Measurements from ENCODE around the gene S100PBP. TPM values are rescaled to one million over a fixed set of nuclear protein-coding genes. Genes with fewer than 3 reads are reported as not detected.
A peak's percentile ranks its signal among the peaks of the same experiment; 100 is the strongest.

S100PBP gene
- total and polyA plus RNA-seq, 2 of the 13 experiments (the other 11 are each of a cell fraction or from before 2014, with no cell fraction given) = 20.4 to 26.1 TPM

- TF ChIP-seq ATF6 (CRISPR knock-in tag; conservative IDR thresholded peaks at IDR 0.05) (no peak), ZNF407 (CRISPR knock-in tag; IDR thresholded peaks at IDR 0.05; ENCODE audit: not compliant biosample characterization) (no peak), ARNTL (CRISPR knock-in tag; IDR thresholded peaks at IDR 0.05) (no peak), YEATS4 (CRISPR knock-in tag; IDR thresholded peaks at IDR 0.05; ENCODE audit: borderline replicate concordance) (0 out of 2 replicates have a peak, but pooled peaks have one; percentile 2), ZGPAT (CRISPR knock-in tag; IDR thresholded peaks at IDR 0.05) (no peak; the same call in 1 of the 2 replicates), HDAC1 (CRISPR knock-in tag; IDR thresholded peaks at IDR 0.05) (no peak), MLLT10 (CRISPR knock-in tag; IDR thresholded peaks at IDR 0.05) (no peak), TFE3 (CRISPR knock-in tag; IDR thresholded peaks at IDR 0.05) (no peak), ZBTB43 (CRISPR knock-in tag; conservative IDR thresholded peaks at IDR 0.05) (0 out of 2 replicates have a peak, but pooled peaks have one; percentile 15), SNAPC5 (CRISPR knock-in tag; IDR thresholded peaks at IDR 0.05; ENCODE audit: borderline replicate concordance) (no peak)
These were observed 648 bp downstream of the S100PBP start (continued) for GRCh38 chr1:32817815-32818786.
